DMS53 (cell line): Measurements from ENCODE around the gene CAMTA1.
"Not testable (repeated sequence)": the region's sequence is repeated elsewhere in the genome, so short reads cannot be mapped to it uniquely, and the experiment has no call there.

ENCODE experiments used
- DNase-seq: peaks from one replicate; lab custom pipeline; 2025; lab: John Stamatoyannopoulos, UW

The CAMTA1 gene

DNA sequence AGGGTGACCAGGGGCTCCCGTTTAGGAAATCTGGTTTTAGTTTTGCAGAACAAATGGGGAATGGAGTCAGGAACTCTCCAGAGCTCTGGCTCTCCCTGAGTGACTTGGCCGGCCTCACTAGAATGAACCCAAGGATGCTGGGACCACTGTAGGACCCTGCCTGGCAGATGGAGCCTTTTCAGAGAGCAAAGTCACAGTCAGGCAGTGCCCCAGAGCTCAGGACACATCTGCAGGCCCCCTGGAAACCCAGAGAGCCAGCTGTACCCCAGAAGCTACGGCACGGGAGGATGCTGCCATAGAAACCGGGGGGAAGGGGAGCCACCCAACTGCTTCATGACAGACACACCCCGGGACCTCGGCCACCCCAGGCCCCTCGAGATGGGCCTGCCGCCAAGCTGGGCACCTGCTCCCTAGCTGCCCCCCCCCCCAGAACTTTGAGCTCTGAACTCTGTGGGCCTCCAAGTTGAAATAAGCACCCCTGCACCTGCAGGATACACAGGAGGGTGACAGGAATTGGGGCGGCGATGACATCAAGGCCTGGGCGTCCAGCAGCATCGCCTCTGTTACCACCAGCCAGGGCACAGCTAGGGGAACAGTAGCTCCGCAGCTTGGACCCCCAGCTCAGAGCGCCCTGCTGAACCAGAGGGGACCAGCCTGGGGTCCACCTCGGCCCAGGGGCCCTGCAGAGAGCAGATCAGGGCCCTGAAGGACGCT, 894.1 kb downstream of the CAMTA1 start:
- DNase-seq: no peak

GRCh38 chr1:7679873-7680206, 894.6 kb downstream of the CAMTA1 start:
- DNase-seq: no peak

GRCh38 chr1:7680207-7680954, 895.1 kb downstream of the CAMTA1 start:
- peak; percentile 83 for DNase-seq

DNA sequence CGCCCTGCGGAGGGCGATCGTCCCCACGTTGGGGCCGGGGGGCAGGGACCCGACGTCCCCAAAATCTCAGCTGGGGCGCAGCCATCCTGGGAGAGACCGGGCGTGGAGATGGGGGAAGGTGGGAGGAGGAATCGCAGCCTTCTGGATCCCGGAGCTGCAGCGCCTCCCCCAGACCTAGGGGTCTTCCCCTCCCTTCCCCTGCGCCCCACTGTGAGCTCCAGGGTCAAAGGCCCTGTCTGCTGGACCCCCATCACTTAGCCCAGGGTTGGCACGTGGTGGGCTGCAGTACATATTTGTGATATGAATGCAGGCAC, 895.7 kb downstream of the CAMTA1 start:
- no peak for DNase-seq

DNA sequence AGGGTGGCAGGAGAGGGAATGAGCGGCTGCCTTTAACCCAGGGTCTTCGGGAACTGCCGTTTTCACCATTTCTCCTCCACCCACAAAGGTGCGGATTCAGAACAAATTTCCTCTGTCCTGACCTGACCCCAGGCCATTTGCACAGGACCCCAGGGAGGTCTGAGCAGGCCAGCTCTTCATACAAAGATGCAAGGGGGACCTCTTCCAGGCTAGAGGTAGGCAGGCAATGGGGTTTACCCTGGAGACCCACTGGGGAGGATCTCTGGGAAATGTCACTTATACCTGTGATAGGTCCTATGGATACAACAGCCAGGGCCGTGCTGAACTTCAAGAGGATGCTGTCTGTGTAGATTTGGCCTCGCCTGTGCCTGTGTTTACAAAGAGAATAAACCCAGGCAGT, 896.1 kb downstream of the CAMTA1 start:
- DNase-seq: peak; percentile 35

GRCh38 chr1:7683521-7683920, 898.3 kb downstream of the CAMTA1 start:
- no peak for DNase-seq

DNA sequence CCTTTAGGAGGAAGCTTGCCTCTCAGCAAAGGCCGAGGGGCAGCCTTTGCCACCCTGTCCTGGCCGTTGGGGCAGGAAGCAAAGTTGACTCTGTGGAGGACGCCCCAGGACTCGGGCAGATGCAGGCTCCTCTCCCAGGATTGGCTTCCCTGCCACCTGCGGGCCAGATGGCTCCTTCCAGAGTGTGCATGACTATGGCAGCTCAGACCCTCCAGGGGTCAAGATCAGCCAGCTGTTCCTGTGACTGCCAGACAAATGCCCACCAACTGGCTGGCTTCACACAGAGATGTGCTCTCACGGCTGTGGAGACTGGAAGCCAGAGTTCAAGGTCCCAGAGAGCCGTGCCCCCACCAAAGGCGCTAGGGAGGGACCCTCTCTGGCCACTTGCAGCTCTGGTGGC, 898.9 kb downstream of the CAMTA1 start:
- DNase-seq: no peak

- no peak for DNase-seq
Measured at GRCh38 chr1:7684861-7685635, 899.8 kb downstream of the CAMTA1 start.

GRCh38 chr1:7686301-7686850, 901.1 kb downstream of the CAMTA1 start:
- no peak for DNase-seq

GRCh38 chr1:7687411-7687810, 902.2 kb downstream of the CAMTA1 start:
- no peak for DNase-seq

- DNase-seq: peak; percentile 18
Measured at GRCh38 chr1:7688659-7689058, 903.4 kb downstream of the CAMTA1 start.

DNA sequence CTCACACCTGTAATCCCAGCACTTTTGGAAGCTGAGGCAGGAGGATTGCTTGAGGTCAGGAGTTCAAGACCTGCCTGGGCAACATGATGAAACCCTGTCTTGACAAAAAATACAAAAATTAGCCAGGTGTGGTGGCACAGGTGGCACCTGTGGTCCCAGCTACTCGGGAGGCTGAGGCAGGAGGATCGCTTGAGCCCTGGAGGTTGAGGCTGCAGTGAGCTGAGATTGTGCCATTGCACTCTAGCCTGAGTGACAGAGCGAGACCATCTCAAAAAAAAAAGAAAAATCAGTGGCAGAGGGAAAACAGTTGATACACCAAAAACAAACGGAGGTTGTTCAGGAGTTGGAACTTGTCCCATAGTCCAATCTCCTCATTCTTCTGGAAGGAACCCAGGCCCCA, 904.1 kb downstream of the CAMTA1 start:
- not testable (repeated sequence) for DNase-seq

DNA sequence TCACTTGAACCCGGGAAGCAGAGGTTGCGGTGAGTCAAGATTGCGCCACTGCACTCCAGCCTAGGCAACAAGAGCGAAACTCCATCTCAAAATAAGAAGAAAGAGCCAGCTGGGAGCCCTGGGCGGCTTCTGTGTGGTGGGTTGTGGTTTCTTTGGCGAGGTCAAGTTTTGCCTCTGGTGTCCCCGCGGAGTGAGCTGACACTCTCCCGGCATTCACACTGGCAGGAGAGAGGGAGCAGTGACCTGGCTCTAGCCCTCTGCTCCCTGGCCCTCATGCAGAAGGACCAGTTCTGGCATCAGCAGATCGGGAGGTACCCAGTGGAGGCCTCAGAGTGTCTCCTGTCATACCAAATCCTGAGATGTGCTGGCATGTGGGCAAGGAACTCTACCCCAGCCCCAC, 904.8 kb downstream of the CAMTA1 start:
- DNase-seq: no peak

- peak; percentile 52 for DNase-seq
Measured at GRCh38 chr1:7690496-7691182, 905.4 kb downstream of the CAMTA1 start.

- DNase-seq: no peak
Measured at GRCh38 chr1:7691576-7691975, 906.3 kb downstream of the CAMTA1 start.

GRCh38 chr1:7692005-7692404, 906.8 kb downstream of the CAMTA1 start:
- DNase-seq: no peak

- not testable (repeated sequence) for DNase-seq
Measured at GRCh38 chr1:7693037-7693436, 907.8 kb downstream of the CAMTA1 start.

DNA sequence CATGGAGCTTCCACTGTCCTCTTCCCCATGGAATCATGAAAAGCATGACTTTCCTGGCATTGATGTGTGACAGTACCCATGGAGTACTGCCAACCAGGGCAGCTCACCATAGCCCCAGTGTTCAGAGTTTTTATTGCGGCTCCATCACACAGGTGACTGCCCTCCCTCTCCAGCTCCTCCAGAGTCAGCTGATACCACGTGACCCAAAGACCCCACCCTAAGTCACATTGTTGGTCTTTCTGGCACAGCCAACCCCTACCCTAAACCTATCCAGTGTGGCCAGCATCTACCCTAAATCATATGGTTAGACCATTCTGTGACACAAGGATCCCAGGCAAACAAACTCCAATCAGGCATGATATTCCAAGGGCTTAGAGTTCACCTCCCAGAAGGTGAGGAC, 908.4 kb downstream of the CAMTA1 start:
- no peak for DNase-seq

- no peak for DNase-seq
Measured at GRCh38 chr1:7694600-7695496, 909.6 kb downstream of the CAMTA1 start.

DNA sequence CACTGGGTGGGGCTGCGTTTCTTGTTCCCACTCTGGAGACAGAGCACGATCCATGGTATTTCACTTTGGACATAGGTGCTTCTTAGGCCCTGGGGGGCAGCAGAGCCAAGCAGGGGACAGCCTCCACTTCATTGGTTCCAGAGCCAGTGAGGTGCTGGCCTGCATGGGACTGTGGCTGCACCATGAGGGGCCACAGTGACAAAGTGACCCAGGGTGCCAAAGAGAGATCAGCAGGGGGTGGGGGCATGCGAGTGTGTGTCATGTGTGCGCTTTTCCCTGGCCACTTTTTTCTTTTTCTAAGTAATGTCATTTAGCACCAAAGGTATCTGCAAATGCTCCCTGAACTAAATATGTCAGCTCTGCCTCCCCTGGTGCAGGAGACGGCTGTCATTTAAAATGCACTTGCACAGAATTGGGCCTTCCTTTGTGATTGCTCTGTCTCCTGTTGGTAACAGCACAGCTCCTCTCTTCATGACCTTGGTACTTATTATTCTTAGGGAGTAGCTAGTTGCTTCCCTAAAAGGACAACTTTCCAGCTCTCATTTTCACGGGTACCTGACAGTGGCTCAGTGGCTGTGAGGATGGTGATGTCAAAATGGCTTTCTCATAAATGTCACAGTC, 910.4 kb downstream of the CAMTA1 start:
- no peak for DNase-seq

- no peak for DNase-seq
Measured at GRCh38 chr1:7698641-7699040, 913.4 kb downstream of the CAMTA1 start.
